Astrocyte (in vitro differentiated cells and primary cell): ENCODE data around the gene PSMG3. TPM values are rescaled to one million over a fixed set of nuclear protein-coding genes. Genes with fewer than 3 reads are reported as not detected.

Experiments used
- DNase-seq: peaks from one replicate; pipeline ENCODE4 v3.0.0-alpha.2; 2010; ENCODE audit warnings: low read depth
- FAIRE-seq: peaks from 2 replicates; lab custom pipeline; 2011; peaks lifted over from hg19 to GRCh38; lab: Jason Lieb, UNC
- H2AFZ ChIP-seq: 2 replicates; pipeline ENCODE4 v1.6.0; 2012; ENCODE audit warnings: low read depth, low read length, inconsistent platforms
- H3K27ac ChIP-seq: 2 replicates; pipeline ENCODE4 v1.5.1; 2011; ENCODE audit warnings: low read depth, low read length, inconsistent platforms
- H3K27me3 ChIP-seq: 2 replicates; pipeline ENCODE4 v1.6.0; 2011; ENCODE audit warnings: low read length, inconsistent platforms; ENCODE audit not compliant: insufficient read depth
- H3K36me3 ChIP-seq: 2 replicates; pipeline ENCODE4 v1.5.1; 2011; ENCODE audit warnings: low read length, inconsistent platforms; ENCODE audit not compliant: insufficient read depth
- H3K4me1 ChIP-seq: 2 replicates; pipeline ENCODE4 v1.5.1; 2011; ENCODE audit warnings: low read length, inconsistent platforms; ENCODE audit not compliant: insufficient read depth
- H3K4me2 ChIP-seq: 2 replicates; pipeline ENCODE4 v1.6.0; 2012; ENCODE audit warnings: low read length, inconsistent platforms
- H3K4me3 ChIP-seq: 2 replicates; pipeline ENCODE4 v1.5.1; 2011; ENCODE audit warnings: low read depth, mild to moderate bottlenecking, low read length, inconsistent platforms; ENCODE audit not compliant: insufficient read depth
- H3K79me2 ChIP-seq: 2 replicates; pipeline ENCODE4 v1.6.0; 2012; ENCODE audit warnings: mild to moderate bottlenecking, low read length, inconsistent platforms; ENCODE audit not compliant: insufficient read depth
- H3K9ac ChIP-seq: 2 replicates; pipeline ENCODE4 v1.6.0; 2012; ENCODE audit warnings: mild to moderate bottlenecking, low read length, inconsistent platforms
- H3K9me3 ChIP-seq: 2 replicates; pipeline ENCODE4 v1.5.1; 2012; ENCODE audit warnings: low read depth, mild to moderate bottlenecking, low read length, inconsistent platforms; ENCODE audit not compliant: insufficient read depth
- H4K20me1 ChIP-seq: 2 replicates; pipeline ENCODE4 v1.6.0; 2012; ENCODE audit warnings: low read length, inconsistent platforms; ENCODE audit not compliant: insufficient read depth
- H3K27ac Mint-ChIP-seq: one replicate; pipeline ENCODE4 v1.8.0; 2021; ENCODE audit warnings: mild to moderate bottlenecking, mixed read lengths; ENCODE audit not compliant: unreplicated experiment
- H3K27me3 Mint-ChIP-seq: one replicate; pipeline ENCODE4 v1.8.0; 2021; ENCODE audit warnings: low read depth, mixed read lengths; ENCODE audit not compliant: unreplicated experiment
- H3K36me3 Mint-ChIP-seq: one replicate; pipeline ENCODE4 v1.8.0; 2021; ENCODE audit warnings: low read depth, mixed read lengths; ENCODE audit not compliant: unreplicated experiment
- H3K4me1 Mint-ChIP-seq: one replicate; pipeline ENCODE4 v1.8.0; 2021; ENCODE audit warnings: low read depth, mixed read lengths; ENCODE audit not compliant: unreplicated experiment
- H3K4me3 Mint-ChIP-seq: one replicate; pipeline ENCODE4 v1.8.0; 2021; ENCODE audit warnings: mild to moderate bottlenecking, moderate library complexity, mixed read lengths; ENCODE audit not compliant: unreplicated experiment
- H3K9me3 Mint-ChIP-seq: one replicate; pipeline ENCODE4 v1.8.0; 2021; ENCODE audit warnings: mild to moderate bottlenecking, mixed read lengths; ENCODE audit not compliant: unreplicated experiment
- EZH2 ChIP-seq: IDR thresholded peaks from 2 replicates; pipeline ENCODE4 v1.6.1; 2012; ENCODE audit warnings: mild to moderate bottlenecking, low read length, inconsistent platforms; ENCODE audit not compliant: insufficient read depth
- total RNA-seq: library from RNA; stranded (reverse); gene quantifications from 2 replicates; pipeline ENCODE4 v1.2.1, GENCODE V29; 2021
- TF ChIP-seq, protein P1 (sequence below): IDR thresholded peaks from 2 replicates; pipeline ENCODE4 v1.5.1; 2011; ENCODE audit warnings: low read depth, mild to moderate bottlenecking, inconsistent platforms, low read length, moderate library complexity; ENCODE audit not compliant: insufficient read depth

The PSMG3 gene
- total RNA-seq, 1 donor from 2014 or later: 30.3 TPM

- Histone ChIP-seq H3K4me2 (no peak overlapping the region), H3K9me3 (peaks cover 12% of the 10 kb centered on the region), H3K27me3 (peaks cover 20% of the 10 kb centered on the region), H3K79me2 (no peaks in the 10 kb centered on the region), H3K4me1 (no peaks in the 10 kb centered on the region), H3K36me3 (no peaks in the 10 kb centered on the region), H2AFZ (no peak overlapping the region), H3K27ac (no peak overlapping the region), H3K4me3 (no peak overlapping the region), H4K20me1 (no peaks in the 10 kb centered on the region), H3K9ac (no peak overlapping the region)
- Mint-ChIP-seq H3K4me3 (no peak overlapping the region), H3K9me3 (peaks cover 7% of the 10 kb centered on the region), H3K36me3 (peaks cover 11% of the 10 kb centered on the region), H3K4me1 (no peaks in the 10 kb centered on the region), H3K27me3 (peaks cover 46% of the 10 kb centered on the region), H3K27ac (no peak overlapping the region)
- no peak for TF ChIP-seq EZH2
- TF ChIP-seq, protein P1, sequence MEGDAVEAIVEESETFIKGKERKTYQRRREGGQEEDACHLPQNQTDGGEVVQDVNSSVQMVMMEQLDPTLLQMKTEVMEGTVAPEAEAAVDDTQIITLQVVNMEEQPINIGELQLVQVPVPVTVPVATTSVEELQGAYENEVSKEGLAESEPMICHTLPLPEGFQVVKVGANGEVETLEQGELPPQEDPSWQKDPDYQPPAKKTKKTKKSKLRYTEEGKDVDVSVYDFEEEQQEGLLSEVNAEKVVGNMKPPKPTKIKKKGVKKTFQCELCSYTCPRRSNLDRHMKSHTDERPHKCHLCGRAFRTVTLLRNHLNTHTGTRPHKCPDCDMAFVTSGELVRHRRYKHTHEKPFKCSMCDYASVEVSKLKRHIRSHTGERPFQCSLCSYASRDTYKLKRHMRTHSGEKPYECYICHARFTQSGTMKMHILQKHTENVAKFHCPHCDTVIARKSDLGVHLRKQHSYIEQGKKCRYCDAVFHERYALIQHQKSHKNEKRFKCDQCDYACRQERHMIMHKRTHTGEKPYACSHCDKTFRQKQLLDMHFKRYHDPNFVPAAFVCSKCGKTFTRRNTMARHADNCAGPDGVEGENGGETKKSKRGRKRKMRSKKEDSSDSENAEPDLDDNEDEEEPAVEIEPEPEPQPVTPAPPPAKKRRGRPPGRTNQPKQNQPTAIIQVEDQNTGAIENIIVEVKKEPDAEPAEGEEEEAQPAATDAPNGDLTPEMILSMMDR: no peak
- DNase-seq: no peak
- no peak for FAIRE-seq
Observed at GRCh38 chr7:1590887-1591286, 21.1 kb upstream of the PSMG3 start.

DNA sequence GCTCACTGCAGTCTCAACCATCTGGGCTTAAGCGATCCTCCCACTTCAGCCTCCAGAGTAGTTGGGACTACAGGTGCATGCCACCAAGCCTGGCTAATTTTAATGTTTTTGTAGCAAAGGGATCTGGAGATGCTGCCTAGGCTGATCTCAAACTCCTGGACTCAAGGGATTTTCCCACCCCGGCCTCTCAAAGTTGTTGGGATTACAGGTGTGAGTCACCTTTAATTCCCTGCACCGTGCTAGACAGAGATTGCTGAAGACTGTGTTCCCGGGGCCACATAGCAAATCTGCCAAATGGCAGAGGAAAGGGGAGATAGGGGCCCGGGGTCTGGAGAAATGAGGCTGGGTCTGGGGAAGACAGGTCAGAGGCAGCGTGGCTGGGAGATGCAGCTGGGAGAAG is 20.6 kb upstream of the PSMG3 start:
- Mint-ChIP-seq H3K4me3 (no peak overlapping the region), H3K36me3 (peaks cover 11% of the 10 kb centered on the region), H3K9me3 (peaks cover 7% of the 10 kb centered on the region), H3K27me3 (peaks cover 42% of the 10 kb centered on the region), H3K27ac (no peak overlapping the region), H3K4me1 (no peaks in the 10 kb centered on the region)
- Histone ChIP-seq H3K4me1 (no peaks in the 10 kb centered on the region), H3K9ac (no peak overlapping the region), H3K27ac (no peak overlapping the region), H4K20me1 (no peaks in the 10 kb centered on the region), H3K36me3 (no peaks in the 10 kb centered on the region), H3K9me3 (peaks cover 12% of the 10 kb centered on the region), H3K79me2 (no peaks in the 10 kb centered on the region), H3K27me3 (peaks cover 21% of the 10 kb centered on the region), H3K4me2 (no peak overlapping the region), H2AFZ (no peak overlapping the region), H3K4me3 (no peak overlapping the region)
- no peak for TF ChIP-seq EZH2
- TF ChIP-seq, protein P1: no peak
- DNase-seq: no peak
- no peak for FAIRE-seq

- H3K4me1 ChIP-seq: no peaks in the 10 kb centered on the region
- peaks cover 7% of the 10 kb centered on the region for H3K9me3 Mint-ChIP-seq
- no peaks in the 10 kb centered on the region for H3K79me2 ChIP-seq
- no peak overlapping the region for H3K27ac ChIP-seq
- H3K9me3 ChIP-seq: peaks cover 9% of the 10 kb centered on the region
- H4K20me1 ChIP-seq: no peaks in the 10 kb centered on the region
- H3K4me3 Mint-ChIP-seq: no peak overlapping the region
- TF ChIP-seq, protein P1: no peak
- no peak for TF ChIP-seq EZH2
- no peaks in the 10 kb centered on the region for H3K36me3 ChIP-seq
- no peak for DNase-seq
- H3K27me3 ChIP-seq: peaks cover 22% of the 10 kb centered on the region
- H3K27me3 Mint-ChIP-seq: peaks cover 39% of the 10 kb centered on the region
- H3K36me3 Mint-ChIP-seq: peaks cover 11% of the 10 kb centered on the region
- H3K4me2 ChIP-seq: no peak overlapping the region
- no peak overlapping the region for H3K9ac ChIP-seq
- H3K4me3 ChIP-seq: no peak overlapping the region
- no peak overlapping the region for H2AFZ ChIP-seq
- FAIRE-seq: no peak
- no peak overlapping the region for H3K27ac Mint-ChIP-seq
- no peaks in the 10 kb centered on the region for H3K4me1 Mint-ChIP-seq
Observed at GRCh38 chr7:1588978-1589377, 19.1 kb upstream of the PSMG3 start.
